Right kidney (tissue), 9 donors: ENCODE results near the gene STX1B.
A peak's percentile ranks its signal among the peaks of the same experiment; 100 is the strongest.
"Not testable (repeated sequence)": the region's sequence is repeated elsewhere in the genome, so short reads cannot be mapped to it uniquely, and the experiment has no call there.

Experiments
- DNase-seq: peaks from one replicate; pipeline ENCODE4 v3.0.0-alpha.2; 2016
- long read RNA-seq, 8 donors: transcript quantifications; one replicate each; lab custom pipeline, GENCODE V29; 2026

The STX1B gene
- long read RNA-seq, donor 1 = 0 reads
- long read RNA-seq, donor 2 = 0 reads
- long read RNA-seq, donor 3 = 0 reads
- long read RNA-seq, donor 4 = 0 reads
- long read RNA-seq, donor 5 = 0 reads
- long read RNA-seq, donor 6 = 0 reads
- long read RNA-seq, donor 7 = 0 reads
- long read RNA-seq, donor 8 = 0 reads

GRCh38 chr16:31010585-31011325, at the start of gene STX1B:
STX1B (minus strand) TSS chr16:31010638; CDS start chr16:31010396, 242 bp downstream.
- DNase-seq = no peak

- DNase-seq = no peak
Measured at GRCh38 chr16:31055613-31056012, 45.2 kb upstream of the STX1B start.

GRCh38 chr16:31052114-31052513, 41.7 kb upstream of the STX1B start:
- no peak for DNase-seq

- no peak for DNase-seq
Measured at GRCh38 chr16:31050280-31051030, 40.0 kb upstream of the STX1B start.

- DNase-seq = no peak
Measured at GRCh38 chr16:31043898-31044481, 33.6 kb upstream of the STX1B start.

- DNase-seq = no peak
Measured at GRCh38 chr16:31043352-31043751, 32.9 kb upstream of the STX1B start.

GRCh38 chr16:31042866-31043265, 32.4 kb upstream of the STX1B start:
- DNase-seq = no peak

- DNase-seq = no peak
Measured at GRCh38 chr16:31038993-31039392, 28.6 kb upstream of the STX1B start.

- DNase-seq = no peak
Measured at GRCh38 chr16:31036691-31037090, 26.3 kb upstream of the STX1B start.

- peak; percentile 79 for DNase-seq
Measured at GRCh38 chr16:31033709-31034492, 23.5 kb upstream of the STX1B start.

GRCh38 chr16:31032736-31033708, 22.6 kb upstream of the STX1B start, which contains the start of gene STX4:
STX4 (plus strand) TSS chr16:31033558; CDS start chr16:31033806, 248 bp downstream.
- DNase-seq = peak; percentile 86

- no peak for DNase-seq
Measured at GRCh38 chr16:31031276-31031675, 20.8 kb upstream of the STX1B start.

GRCh38 chr16:31029272-31029671, 18.8 kb upstream of the STX1B start:
- no peak for DNase-seq

GRCh38 chr16:31025339-31025738, 14.9 kb upstream of the STX1B start:
- DNase-seq = no peak

GRCh38 chr16:31023627-31024226, 13.3 kb upstream of the STX1B start:
- no peak for DNase-seq

- no peak for DNase-seq
Measured at GRCh38 chr16:31023252-31023602, 12.8 kb upstream of the STX1B start.

- DNase-seq = no peak
Measured at GRCh38 chr16:31022544-31023251, 12.3 kb upstream of the STX1B start.

- DNase-seq = no peak
Measured at GRCh38 chr16:31020536-31020935, 10.1 kb upstream of the STX1B start.

GRCh38 chr16:31017756-31018155, 7.3 kb upstream of the STX1B start:
- not testable (repeated sequence) for DNase-seq

- no peak for DNase-seq
Measured at GRCh38 chr16:31016018-31016417, 5.6 kb upstream of the STX1B start.
